OCI-M1 (cell line): Measurements from ENCODE around the gene BICC1.
A peak's percentile ranks its signal among the peaks of the same experiment; 100 is the strongest.

Experiments
- DNase-seq: peaks from one replicate; lab custom pipeline; 2025; lab: John Stamatoyannopoulos, UW

The BICC1 gene

GRCh38 chr10:58599927-58600553 lies 87.4 kb downstream of the BICC1 start:
- no peak for DNase-seq

- DNase-seq = no peak
Observed at GRCh38 chr10:58608351-58608750, 95.7 kb downstream of the BICC1 start.

- DNase-seq = no peak
Observed at GRCh38 chr10:58608826-58609531, 96.3 kb downstream of the BICC1 start.

- DNase-seq = no peak
Observed at GRCh38 chr10:58609532-58610150, 97.0 kb downstream of the BICC1 start.

- no peak for DNase-seq
Observed at GRCh38 chr10:58615237-58615935, 102.7 kb downstream of the BICC1 start.

- DNase-seq = no peak
Observed at GRCh38 chr10:58618158-58618676, 105.5 kb downstream of the BICC1 start.

GRCh38 chr10:58621379-58622077 lies 108.9 kb downstream of the BICC1 start:
- DNase-seq = no peak

GRCh38 chr10:58622246-58622645 lies 109.6 kb downstream of the BICC1 start:
- DNase-seq = no peak

GRCh38 chr10:58625070-58625469 lies 112.4 kb downstream of the BICC1 start:
- no peak for DNase-seq

- no peak for DNase-seq
Observed at GRCh38 chr10:58627392-58627791, 114.7 kb downstream of the BICC1 start.

- peak; percentile 17 for DNase-seq
Observed at GRCh38 chr10:58631715-58632114, 119.0 kb downstream of the BICC1 start.

- DNase-seq = no peak
Observed at GRCh38 chr10:58632216-58632615, 119.5 kb downstream of the BICC1 start.

GRCh38 chr10:58637352-58637751 lies 124.7 kb downstream of the BICC1 start:
- no peak for DNase-seq

- DNase-seq = no peak
Observed at GRCh38 chr10:58638388-58638787, 125.7 kb downstream of the BICC1 start.

GRCh38 chr10:58641095-58641531 lies 128.4 kb downstream of the BICC1 start:
- peak; percentile 72 for DNase-seq

- DNase-seq = no peak
Observed at GRCh38 chr10:58641708-58642107, 129.0 kb downstream of the BICC1 start.

GRCh38 chr10:58642283-58642682 lies 129.6 kb downstream of the BICC1 start:
- no peak for DNase-seq

GRCh38 chr10:58642916-58643428 lies 130.3 kb downstream of the BICC1 start:
- no peak for DNase-seq

GRCh38 chr10:58644311-58644710 lies 131.6 kb downstream of the BICC1 start:
- no peak for DNase-seq

- no peak for DNase-seq
Observed at GRCh38 chr10:58645416-58646146, 132.9 kb downstream of the BICC1 start.
